Measurements from ENCODE around the gene QKI.

- no peak for TF ChIP-seq CTCF (IDR thresholded peaks at IDR 0.05)
- no peak for TF ChIP-seq POLR2A (IDR thresholded peaks at IDR 0.05)
Observed at GRCh38 chr6:163406366-163406765, 8.2 kb upstream of the QKI start.

Measured in lower leg skin (tissue), 3 donors.